HepG2 (cell line): ENCODE measurements around the gene FAM83D. TPM values are rescaled to one million over a fixed set of nuclear protein-coding genes. Genes with fewer than 3 reads are reported as not detected.

Experiments
- CHD2 ChIP-seq: IDR thresholded peaks from 2 replicates; pipeline ENCODE4 v1.6.1; 2011; ENCODE audit warnings: low read depth, low read length, improper control_type of control experiment
- FIP1L1 ChIP-seq: fragments of 200-400 bp; formaldehyde crosslinking; IDR thresholded peaks from 2 replicates; pipeline ENCODE4 v1.6.1; 2018; ENCODE audit warnings: low read depth, mild to moderate bottlenecking, low read length, moderate library complexity, borderline replicate concordance; ENCODE audit not compliant: insufficient read depth
- HMGA1 ChIP-seq: sonication (generic); formaldehyde crosslinking; conservative IDR thresholded peaks from 2 replicates; pipeline ENCODE4 v1.4.0; 2020; ENCODE audit warnings: missing genetic modification reagents
- SRY ChIP-seq: sonication (generic); formaldehyde crosslinking; IDR thresholded peaks from 2 replicates; pipeline ENCODE4 v1.8.0; 2022; ENCODE audit warnings: mild to moderate bottlenecking, missing genetic modification reagents
- TCF7L2 ChIP-seq: IDR thresholded peaks from 2 replicates; pipeline ENCODE4 v1.6.1; 2011; ENCODE audit warnings: mild to moderate bottlenecking, low read depth, low read length, moderate library complexity
- ZNF230 ChIP-seq: sonication (generic); formaldehyde crosslinking; IDR thresholded peaks from 2 replicates; pipeline ENCODE4 v1.4.0; 2020; ENCODE audit warnings: mild to moderate bottlenecking, missing genetic modification reagents
- ZNF572 ChIP-seq: sonication (generic); formaldehyde crosslinking; IDR thresholded peaks from 2 replicates; pipeline ENCODE4 v1.5.1; 2020; ENCODE audit warnings: mild to moderate bottlenecking, missing genetic modification reagents
- ZNF674 ChIP-seq: sonication (generic); formaldehyde crosslinking; IDR thresholded peaks from 2 replicates; pipeline ENCODE4 v1.5.0; 2020; ENCODE audit warnings: low read depth, mild to moderate bottlenecking, missing genetic modification reagents
- polyA plus RNA-seq, 8 experiments: library from polyadenylated mRNA; depleted of rRNA in 3 of 8; stranded (reverse) in 7 of 8; unstranded in 1 of 8; fragments of >200 nt; fragmentation: Illumina TruSeq in 4 of 8; extraction: Trizol in 4 of 8; gene quantifications; 2 replicates each; pipeline versions ENCODE4 v1.2.1 to v1.2.3, GENCODE V29; 2011 to 2016; ENCODE audit warnings: low read depth in 4 of 8, missing spikeins in 1 of 8, mixed read lengths in 1 of 8; ENCODE audit not compliant: insufficient read depth in 1 of 8
- total RNA-seq, 5 experiments: library from RNA; depleted of rRNA; stranded (reverse); fragments of >200 nt; fragmentation: Illumina TruSeq; extraction: Trizol; gene quantifications; 2 replicates each; pipeline ENCODE4 v1.2.3, GENCODE V29; 2016; ENCODE audit warnings: low read depth in 1 of 5
- TF ChIP-seq, protein P1 (sequence below): sonication (generic); formaldehyde crosslinking; IDR thresholded peaks from 2 replicates; pipeline ENCODE4 v1.4.0; 2020; ENCODE audit warnings: missing genetic modification reagents
- TF ChIP-seq, protein P2 (sequence below): sonication (generic); formaldehyde crosslinking; IDR thresholded peaks from 2 replicates; pipeline ENCODE4 v1.5.0; 2020; ENCODE audit warnings: mild to moderate bottlenecking, missing genetic modification reagents, borderline replicate concordance
- TF ChIP-seq, protein P3 (sequence below): sonication (generic); IDR thresholded peaks from 2 replicates; pipeline ENCODE4 v1.6.1; 2016; ENCODE audit warnings: low read depth, borderline replicate concordance
- TF ChIP-seq, protein P4 (sequence below): sonication (generic); formaldehyde crosslinking; IDR thresholded peaks from 2 replicates; pipeline ENCODE4 v1.9.0; 2021; ENCODE audit warnings: missing genetic modification reagents, mild to moderate bottlenecking, borderline replicate concordance

The FAM83D gene
- total and polyA plus RNA-seq, 2 of the 13 experiments (the other 11 are each of a cell fraction or from before 2014, with no cell fraction given) = 51.4 to 64.0 TPM

DNA sequence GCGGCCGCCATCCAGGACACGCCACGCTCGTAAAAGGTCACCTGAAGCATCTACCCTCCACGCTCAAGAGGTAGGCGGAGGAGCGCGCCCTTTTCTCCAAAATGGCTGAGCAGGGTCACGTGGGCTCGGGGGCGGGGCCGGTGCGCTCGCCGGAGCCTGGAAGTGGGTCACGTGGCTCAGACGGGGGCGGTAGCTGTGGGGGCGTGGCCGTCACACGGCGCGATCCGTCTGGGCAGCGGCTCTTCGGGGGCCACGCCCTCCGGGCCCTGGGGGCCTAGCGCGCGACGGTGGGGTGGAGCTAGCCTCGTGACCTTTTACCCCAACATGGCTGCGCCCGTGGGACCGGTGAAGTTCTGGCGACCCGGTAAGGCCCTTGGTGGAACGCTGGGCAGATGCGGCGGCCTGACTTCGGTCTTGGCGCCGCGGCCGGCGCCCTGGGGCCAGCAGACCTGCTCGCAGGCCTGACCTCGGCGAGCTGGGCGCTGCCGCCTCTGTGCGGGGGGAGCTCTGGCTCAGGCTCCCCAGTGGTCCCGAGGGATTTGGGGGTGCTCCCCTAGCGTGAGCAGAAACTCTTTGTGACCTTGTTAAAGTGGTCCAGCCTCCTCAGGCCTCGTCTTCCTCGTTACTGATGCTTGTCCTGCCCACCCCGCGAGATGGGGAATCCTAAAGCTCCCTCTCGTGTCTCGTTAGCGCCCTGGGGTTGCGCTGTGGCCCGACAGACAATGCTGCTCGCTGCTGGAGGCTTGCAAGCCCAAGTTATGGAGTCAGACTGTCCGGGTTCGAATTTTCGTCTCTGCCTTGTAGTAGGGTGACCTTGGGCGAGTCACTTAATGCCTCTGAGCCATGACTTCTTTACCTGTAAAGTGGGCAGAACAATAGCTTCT lies 36.1 kb downstream of the FAM83D start, which contains the start of gene DHX35 (continued):
- TF ChIP-seq, protein P1, sequence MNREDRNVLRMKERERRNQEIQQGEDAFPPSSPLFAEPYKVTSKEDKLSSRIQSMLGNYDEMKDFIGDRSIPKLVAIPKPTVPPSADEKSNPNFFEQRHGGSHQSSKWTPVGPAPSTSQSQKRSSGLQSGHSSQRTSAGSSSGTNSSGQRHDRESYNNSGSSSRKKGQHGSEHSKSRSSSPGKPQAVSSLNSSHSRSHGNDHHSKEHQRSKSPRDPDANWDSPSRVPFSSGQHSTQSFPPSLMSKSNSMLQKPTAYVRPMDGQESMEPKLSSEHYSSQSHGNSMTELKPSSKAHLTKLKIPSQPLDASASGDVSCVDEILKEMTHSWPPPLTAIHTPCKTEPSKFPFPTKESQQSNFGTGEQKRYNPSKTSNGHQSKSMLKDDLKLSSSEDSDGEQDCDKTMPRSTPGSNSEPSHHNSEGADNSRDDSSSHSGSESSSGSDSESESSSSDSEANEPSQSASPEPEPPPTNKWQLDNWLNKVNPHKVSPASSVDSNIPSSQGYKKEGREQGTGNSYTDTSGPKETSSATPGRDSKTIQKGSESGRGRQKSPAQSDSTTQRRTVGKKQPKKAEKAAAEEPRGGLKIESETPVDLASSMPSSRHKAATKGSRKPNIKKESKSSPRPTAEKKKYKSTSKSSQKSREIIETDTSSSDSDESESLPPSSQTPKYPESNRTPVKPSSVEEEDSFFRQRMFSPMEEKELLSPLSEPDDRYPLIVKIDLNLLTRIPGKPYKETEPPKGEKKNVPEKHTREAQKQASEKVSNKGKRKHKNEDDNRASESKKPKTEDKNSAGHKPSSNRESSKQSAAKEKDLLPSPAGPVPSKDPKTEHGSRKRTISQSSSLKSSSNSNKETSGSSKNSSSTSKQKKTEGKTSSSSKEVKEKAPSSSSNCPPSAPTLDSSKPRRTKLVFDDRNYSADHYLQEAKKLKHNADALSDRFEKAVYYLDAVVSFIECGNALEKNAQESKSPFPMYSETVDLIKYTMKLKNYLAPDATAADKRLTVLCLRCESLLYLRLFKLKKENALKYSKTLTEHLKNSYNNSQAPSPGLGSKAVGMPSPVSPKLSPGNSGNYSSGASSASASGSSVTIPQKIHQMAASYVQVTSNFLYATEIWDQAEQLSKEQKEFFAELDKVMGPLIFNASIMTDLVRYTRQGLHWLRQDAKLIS (CRISPR knock-in tag) = peak; percentile 92
- TF ChIP-seq CHD2 (peak; percentile 21; the same call in 1 of the 2 replicates), TCF7L2 (no peak), ZNF572 (peak; percentile 61; the same call in 1 of the 2 replicates), HMGA1 (no peak), FIP1L1 (no peak; the same call in 1 of the 2 replicates), ZNF674 (CRISPR knock-in tag) (peak; percentile 96), ZNF230 (peak; percentile 97), SRY (CRISPR knock-in tag) (peak; percentile 75; the same call in 1 of the 2 replicates)
- TF ChIP-seq, protein P2, sequence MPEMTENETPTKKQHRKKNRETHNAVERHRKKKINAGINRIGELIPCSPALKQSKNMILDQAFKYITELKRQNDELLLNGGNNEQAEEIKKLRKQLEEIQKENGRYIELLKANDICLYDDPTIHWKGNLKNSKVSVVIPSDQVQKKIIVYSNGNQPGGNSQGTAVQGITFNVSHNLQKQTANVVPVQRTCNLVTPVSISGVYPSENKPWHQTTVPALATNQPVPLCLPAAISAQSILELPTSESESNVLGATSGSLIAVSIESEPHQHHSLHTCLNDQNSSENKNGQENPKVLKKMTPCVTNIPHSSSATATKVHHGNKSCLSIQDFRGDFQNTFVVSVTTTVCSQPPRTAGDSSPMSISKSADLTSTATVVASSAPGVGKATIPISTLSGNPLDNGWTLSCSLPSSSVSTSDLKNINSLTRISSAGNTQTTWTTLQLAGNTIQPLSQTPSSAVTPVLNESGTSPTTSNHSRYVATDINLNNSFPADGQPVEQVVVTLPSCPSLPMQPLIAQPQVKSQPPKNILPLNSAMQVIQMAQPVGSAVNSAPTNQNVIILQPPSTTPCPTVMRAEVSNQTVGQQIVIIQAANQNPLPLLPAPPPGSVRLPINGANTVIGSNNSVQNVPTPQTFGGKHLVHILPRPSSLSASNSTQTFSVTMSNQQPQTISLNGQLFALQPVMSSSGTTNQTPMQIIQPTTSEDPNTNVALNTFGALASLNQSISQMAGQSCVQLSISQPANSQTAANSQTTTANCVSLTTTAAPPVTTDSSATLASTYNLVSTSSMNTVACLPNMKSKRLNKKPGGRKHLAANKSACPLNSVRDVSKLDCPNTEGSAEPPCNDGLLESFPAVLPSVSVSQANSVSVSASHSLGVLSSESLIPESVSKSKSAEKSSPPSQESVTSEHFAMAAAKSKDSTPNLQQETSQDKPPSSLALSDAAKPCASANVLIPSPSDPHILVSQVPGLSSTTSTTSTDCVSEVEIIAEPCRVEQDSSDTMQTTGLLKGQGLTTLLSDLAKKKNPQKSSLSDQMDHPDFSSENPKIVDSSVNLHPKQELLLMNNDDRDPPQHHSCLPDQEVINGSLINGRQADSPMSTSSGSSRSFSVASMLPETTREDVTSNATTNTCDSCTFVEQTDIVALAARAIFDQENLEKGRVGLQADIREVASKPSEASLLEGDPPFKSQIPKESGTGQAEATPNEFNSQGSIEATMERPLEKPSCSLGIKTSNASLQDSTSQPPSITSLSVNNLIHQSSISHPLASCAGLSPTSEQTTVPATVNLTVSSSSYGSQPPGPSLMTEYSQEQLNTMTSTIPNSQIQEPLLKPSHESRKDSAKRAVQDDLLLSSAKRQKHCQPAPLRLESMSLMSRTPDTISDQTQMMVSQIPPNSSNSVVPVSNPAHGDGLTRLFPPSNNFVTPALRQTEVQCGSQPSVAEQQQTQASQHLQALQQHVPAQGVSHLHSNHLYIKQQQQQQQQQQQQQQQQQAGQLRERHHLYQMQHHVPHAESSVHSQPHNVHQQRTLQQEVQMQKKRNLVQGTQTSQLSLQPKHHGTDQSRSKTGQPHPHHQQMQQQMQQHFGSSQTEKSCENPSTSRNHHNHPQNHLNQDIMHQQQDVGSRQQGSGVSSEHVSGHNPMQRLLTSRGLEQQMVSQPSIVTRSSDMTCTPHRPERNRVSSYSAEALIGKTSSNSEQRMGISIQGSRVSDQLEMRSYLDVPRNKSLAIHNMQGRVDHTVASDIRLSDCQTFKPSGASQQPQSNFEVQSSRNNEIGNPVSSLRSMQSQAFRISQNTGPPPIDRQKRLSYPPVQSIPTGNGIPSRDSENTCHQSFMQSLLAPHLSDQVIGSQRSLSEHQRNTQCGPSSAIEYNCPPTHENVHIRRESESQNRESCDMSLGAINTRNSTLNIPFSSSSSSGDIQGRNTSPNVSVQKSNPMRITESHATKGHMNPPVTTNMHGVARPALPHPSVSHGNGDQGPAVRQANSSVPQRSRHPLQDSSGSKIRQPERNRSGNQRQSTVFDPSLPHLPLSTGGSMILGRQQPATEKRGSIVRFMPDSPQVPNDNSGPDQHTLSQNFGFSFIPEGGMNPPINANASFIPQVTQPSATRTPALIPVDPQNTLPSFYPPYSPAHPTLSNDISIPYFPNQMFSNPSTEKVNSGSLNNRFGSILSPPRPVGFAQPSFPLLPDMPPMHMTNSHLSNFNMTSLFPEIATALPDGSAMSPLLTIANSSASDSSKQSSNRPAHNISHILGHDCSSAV (CRISPR knock-in tag) = peak; percentile 68; the same call in 1 of the 2 replicates
- TF ChIP-seq, protein P3, sequence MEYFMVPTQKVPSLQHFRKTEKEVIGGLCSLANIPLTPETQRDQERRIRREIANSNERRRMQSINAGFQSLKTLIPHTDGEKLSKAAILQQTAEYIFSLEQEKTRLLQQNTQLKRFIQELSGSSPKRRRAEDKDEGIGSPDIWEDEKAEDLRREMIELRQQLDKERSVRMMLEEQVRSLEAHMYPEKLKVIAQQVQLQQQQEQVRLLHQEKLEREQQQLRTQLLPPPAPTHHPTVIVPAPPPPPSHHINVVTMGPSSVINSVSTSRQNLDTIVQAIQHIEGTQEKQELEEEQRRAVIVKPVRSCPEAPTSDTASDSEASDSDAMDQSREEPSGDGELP = peak; percentile 23; the same call in 1 of the 2 replicates
- TF ChIP-seq, protein P4, sequence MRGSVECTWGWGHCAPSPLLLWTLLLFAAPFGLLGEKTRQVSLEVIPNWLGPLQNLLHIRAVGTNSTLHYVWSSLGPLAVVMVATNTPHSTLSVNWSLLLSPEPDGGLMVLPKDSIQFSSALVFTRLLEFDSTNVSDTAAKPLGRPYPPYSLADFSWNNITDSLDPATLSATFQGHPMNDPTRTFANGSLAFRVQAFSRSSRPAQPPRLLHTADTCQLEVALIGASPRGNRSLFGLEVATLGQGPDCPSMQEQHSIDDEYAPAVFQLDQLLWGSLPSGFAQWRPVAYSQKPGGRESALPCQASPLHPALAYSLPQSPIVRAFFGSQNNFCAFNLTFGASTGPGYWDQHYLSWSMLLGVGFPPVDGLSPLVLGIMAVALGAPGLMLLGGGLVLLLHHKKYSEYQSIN (CRISPR knock-in tag) = no peak
